ENCODE measurements around the gene HOXB7.

Gene HOXB7

DNA sequence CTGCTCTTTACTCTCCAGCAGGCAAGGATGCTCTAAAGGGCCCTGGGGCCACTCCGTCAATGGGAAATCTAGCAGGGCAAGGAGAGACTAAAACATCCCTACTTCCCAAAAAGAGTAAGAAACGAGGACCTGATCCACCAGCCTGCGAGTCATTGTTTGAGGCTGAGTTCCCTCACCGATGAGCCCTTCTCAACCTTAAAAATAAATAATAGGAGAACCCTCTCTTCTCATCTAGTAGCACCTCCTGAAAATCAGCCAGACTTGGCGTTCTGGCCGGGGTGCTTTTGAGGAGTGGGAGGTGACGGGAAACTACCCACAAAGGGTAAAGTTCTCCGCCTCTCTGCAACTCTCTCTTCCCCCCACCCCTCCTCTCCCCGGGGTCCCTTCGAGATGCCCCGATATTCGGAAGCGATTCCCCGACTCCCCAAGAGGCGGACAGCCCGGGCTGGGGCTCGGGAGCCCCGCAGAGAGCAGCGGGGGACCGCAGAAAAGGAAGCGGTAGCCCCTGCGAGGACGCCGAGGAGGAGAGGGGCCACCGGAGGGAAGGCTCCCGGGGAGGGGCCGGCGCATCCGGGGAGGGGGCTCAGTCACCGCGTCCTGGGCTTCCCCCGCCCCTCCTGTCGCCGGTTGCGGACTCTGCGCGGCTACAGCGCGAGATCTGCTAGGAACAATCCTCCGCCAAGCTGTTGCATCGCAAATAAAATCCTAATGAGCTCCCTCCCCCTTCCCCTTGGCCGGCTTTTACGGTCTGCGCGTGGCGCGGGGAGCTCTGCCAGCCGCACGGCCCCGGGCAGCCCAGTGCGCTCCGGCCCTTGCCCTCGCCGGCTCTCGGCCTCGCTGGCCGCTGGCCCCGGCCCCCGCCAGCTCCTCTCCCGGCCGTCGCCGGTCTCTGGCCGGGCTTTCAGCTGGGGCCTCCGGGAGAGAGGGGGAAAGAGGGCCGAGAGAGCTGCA lies 14.0 kb upstream of the HOXB7 start:
- FAIRE-seq, result peak; percentile 82

DNA sequence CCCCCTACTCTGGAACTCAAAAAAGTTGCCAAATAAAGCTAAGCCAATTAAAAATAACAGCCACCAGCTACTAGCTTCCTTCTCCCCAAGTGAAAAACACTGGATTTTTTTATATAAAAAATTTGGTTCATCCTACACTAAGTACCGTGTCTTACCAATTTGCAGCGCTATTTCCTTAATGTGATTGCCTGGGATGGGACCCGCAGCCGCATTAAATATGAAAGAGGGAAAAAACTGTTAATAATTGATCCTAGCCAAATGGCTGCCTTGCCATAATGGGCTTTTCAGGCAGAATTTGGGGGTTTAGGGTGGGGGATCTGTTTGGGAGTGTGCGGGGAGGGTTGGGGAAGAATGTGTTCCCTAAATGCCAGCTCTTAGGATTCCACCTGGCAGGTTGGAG lies 13.3 kb upstream of the HOXB7 start:
- DNase-seq (ENCODE audit: low spot score) (no peak), FAIRE-seq (no peak)

More for the DNA sequence above, 14.0 kb upstream of the HOXB7 start:
- peak; percentile 58 for DNase-seq (ENCODE audit: low spot score)

DNA sequence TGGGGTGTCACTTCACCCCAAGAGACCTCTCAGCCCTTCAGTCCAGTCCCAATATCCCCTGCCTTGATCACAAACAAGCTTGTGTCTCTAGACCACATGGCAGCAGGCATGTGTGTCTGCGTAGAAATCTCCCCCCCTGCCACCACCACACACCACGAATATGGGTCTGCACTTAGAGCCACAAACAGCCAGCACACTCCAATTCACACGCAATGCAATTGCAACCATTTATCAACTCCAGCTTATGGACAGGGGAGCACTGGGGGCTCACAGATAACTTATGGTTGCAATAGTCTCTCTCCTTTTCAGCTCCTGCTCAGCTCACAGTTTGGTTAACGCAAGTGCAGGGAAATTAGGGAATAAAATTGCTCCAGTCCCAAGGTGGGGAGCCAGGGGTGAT lies 12.8 kb upstream of the HOXB7 start:
- FAIRE-seq, result peak; percentile 66
- DNase-seq (ENCODE audit: low spot score), result no peak

DNA sequence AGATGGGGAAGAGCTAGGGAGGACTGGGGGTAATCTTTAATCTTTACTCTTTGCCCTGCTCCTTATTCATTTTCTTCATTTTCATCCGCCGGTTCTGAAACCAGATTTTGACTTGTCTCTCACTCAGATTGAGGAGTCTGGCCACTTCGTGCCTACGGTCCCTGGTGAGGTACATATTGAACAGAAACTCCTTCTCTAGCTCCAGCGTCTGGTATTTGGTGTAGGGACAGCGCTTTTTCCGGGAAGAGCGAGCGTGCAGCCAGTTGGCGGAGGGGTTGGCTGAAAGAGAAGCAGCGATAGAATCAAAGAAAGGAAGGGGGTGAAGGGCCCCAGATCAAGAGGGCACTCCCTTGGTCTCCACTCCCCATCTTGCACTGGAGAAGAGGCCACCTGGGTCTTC lies 12.0 kb upstream of the HOXB7 start:
- DNase-seq (ENCODE audit: low spot score), result no peak
- no peak for FAIRE-seq

DNA sequence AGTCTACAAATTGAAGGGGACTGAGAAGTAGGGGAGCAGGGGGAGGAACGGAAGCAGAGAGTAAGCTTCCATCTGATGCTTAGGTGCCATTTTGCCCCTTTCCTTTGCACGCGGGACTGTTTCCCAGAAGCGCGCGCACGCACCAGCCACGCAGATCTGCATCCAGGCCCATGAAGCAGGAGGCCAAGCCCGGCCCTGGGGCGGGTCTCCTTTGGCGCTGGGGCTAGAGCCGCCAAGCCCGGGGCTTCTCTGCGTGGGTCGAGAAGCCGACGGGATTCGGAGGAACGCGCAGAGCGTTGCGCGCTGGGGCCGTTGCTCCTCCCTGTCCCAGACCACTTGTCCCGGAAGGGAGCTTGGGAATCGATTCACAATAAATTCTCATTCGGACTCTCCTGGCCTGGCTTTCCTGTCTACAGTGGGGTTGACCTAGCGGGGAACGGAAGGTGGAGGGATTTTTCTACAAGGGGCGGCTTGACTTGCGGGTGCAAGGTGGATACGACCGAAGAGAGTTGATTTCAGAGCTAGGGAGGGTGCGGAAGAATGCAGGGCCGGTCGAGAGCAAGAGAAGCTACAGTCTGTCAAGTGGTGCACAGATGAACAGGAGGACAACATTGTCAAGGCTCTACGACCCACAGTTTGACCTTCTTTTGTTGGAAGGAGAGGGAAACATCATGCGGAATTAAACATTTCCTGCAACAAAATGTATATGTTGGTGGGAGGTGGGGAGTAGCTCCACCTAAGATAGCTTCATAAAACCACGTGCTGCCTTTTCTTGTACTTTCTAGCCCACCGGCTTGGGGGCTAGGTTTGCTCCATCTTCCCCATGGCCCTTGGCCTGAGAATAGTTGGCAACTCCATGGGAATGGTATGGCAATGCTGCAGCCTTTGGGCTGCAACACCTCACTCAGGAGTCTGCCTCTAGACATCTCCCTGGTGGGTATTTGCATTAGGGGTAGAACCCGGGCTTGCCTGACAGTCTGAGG lies 10.9 kb upstream of the HOXB7 start:
- DNase-seq (ENCODE audit: low spot score) (no peak), FAIRE-seq (peak; percentile 65)

DNA sequence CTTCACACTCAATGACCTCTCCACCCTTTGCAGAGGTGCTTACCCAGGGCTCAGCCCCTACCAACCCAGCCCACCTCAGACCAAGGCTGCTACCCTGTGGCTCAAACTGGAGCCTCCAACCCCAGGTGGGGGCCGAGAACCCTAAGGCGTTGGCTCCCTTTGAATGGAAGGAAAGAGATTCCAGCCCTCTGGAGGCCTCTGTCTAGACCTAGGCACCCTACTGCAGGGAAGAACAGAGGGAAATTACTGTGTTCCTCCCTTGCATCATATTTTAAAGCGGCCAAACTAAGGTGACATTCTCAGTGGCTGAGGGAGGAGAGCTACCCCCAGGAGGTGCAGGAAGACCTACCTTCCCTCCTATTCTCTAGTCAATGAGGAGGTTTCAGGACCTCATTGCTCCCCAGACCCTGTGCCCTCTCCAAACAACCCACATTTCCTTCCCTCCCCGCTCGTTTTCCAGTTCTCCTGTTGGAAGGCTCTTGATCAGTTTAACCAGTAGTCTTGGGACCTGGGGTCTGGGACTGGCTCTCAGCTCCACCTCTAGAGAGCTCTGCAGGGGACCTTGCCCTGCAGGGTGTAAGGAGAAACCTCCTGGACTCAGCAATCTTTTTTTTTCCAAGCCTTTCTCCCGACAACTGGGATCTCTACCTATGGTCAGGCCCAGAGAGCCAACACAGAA lies 9.8 kb upstream of the HOXB7 start:
- no peak for DNase-seq (ENCODE audit: low spot score)
- FAIRE-seq, result peak; percentile 37

DNA sequence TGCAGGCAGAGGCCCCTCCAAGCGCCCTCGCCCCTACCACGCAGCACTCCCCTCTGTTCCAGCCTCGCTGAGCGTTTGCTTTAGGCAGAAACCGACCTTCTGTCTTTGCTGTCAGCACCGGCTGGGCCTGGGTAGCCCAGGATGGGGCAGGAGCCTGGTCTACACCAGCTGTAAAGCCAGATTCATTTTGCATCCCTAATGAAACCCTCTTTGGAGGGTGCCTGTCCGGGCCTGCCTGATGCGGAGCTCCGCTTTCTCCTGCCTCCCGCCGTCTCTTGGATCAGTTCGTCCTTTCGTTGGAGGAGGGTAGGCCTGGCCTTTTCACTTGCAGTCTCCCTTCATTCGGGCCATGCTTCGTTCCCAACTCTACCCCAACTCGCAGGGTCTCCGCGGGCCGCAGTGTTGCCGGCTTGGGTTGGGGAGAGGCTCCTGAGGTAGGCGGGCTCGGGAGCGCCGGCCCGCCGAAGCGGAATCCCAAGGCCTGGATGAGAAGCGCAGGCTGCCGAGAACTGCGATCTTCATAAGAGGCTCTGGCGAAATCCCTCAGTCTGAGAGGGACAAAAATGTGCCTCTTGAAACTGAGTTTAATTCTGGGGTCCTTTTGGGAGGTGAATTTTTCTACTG lies 9.1 kb upstream of the HOXB7 start:
- FAIRE-seq, result no peak

DNA sequence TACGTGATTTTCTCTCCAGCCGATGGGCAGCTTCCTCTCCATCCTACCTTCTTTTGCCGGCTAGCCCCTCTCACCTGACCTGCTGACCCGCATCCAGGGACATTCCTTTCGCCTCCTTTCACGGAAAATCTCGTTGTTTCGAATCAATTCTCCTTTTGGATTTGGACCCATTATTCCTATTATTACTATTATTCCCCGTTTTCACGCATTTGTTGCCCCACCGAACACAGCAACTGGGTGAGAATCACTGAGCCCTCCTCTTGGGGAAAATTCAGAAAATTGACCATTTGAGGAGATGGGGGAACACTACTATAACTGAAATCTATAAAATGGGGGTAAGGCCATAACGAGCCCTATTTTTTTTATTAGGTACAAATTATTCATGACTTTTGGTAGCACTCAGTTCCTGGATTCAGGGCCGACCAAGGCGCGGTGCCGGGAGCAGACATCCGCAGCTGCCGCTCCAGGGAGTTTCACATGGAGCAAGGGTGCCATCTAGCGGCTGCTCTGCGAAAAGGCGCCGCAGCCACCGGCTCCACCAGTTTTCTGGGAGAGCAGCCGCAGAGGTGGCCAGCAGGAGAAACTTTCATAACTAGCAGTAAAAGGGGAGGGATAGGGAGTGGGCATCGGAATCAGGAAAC lies 7.6 kb upstream of the HOXB7 start:
- FAIRE-seq (no peak), DNase-seq (ENCODE audit: low spot score) (peak; percentile 94)

More for the DNA sequence above, 9.1 kb upstream of the HOXB7 start:
- no peak for DNase-seq (ENCODE audit: low spot score)

DNA sequence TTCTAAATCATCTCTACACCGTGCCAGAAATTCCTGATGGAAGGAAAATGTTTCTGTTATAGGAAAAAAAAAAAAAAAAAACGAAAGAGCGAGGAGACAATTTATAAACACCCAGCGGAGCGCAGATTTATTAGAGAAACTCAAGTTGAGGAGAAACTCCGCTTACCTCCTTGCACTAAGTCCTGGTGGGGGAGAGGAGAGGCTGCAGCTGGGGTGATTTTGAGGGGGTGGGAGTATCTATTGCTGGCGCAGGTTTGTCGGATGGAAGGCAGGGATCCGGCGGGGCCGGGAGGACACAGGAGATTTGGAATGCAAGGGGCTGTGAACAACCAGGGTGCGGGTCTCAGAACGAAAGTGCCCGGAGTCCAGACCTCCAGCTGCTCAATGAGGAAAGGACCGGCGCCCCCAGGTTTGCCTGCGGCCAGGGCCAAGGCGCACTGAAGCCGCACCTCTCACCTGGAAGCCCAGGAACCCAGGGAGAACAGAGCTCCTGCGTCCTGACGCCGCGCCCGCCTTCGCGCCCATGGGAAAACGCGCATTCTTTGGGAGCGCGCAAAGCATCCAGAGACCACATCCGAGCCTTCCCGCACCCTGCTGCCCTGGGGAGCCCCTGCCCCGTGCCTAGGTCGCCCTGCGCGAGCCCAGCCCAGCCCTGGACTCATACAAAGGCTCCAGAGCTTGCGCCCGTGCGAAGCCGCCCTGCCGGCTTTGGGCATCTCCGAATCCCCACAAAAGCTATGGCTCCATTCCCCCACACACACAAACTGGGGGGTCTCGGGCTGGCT lies 6.8 kb upstream of the HOXB7 start:
- DNase-seq (ENCODE audit: low spot score) (no peak), FAIRE-seq (no peak)

DNA sequence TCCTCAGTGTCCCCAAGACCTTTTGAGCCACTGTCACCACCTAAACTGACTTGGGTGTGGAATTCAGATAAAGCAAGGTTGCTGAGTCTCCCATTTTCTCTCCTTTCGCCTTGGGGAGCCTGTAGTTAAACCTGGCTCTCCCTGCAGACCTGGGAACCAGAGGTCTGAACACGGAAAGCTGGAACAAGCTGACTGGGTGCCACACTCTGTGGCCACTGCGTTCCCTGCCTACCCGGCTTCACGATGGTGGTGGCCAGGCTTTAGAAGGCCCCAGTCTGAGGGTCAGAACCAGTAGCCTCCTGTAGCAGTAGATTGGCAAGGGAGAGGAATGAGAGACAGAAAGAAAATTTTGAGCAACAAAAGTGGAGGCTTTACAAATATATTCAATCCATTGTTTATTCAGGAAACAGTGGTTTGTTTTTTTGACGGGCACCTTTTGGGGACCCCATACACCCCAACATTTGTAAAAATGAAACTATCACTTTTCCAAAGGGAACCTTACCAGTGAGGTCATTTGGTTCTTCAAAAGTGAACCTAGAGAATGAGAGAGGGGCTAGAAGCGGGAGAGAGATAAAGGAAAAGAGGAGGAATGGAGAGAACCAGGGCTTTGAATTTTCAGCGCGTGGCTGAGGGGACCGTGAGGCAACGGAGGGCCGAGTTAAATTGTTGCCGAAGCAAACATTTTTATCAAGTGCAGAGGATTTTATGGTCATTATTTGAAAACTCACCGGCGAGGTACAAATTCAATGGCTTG lies 6.1 kb upstream of the HOXB7 start:
- no peak for FAIRE-seq
- DNase-seq (ENCODE audit: low spot score), result no peak

DNA sequence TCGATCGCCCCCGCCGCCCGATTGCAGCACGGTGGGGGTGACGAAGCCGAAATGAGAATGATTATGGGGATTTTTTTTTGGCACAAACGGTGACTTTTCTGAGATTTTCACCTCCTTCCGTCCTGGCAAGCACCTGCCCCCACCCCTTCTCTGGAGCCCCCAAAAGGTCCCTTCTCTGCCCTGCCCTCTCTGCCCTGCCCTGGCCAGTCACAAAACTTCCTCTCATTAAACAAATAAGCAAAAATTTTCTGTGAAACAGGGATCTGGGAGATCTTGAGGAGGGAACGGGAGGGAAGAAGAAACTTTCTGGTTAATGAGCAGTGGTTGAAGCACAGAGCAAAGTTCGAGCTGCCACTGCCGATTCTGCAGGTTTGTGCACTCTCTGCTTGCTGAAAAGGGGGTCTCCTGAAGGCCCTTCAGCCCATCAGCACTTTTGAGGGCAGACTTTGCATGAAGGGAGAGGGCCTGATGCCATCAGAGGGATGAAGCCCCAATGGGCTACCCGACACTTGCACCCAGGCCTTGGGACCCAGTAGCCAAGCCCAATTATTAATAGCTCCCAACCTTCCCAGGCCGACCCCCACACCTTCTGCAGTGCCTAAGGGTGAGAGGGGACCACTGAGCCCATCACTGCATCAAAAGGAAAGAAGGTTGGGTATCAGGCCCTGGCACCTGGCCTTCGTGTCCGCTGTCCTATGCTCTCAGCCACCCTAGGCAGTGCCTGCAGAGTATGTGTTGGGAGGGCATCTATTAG lies 5.3 kb upstream of the HOXB7 start:
- no peak for FAIRE-seq
- DNase-seq (ENCODE audit: low spot score), result no peak

DNA sequence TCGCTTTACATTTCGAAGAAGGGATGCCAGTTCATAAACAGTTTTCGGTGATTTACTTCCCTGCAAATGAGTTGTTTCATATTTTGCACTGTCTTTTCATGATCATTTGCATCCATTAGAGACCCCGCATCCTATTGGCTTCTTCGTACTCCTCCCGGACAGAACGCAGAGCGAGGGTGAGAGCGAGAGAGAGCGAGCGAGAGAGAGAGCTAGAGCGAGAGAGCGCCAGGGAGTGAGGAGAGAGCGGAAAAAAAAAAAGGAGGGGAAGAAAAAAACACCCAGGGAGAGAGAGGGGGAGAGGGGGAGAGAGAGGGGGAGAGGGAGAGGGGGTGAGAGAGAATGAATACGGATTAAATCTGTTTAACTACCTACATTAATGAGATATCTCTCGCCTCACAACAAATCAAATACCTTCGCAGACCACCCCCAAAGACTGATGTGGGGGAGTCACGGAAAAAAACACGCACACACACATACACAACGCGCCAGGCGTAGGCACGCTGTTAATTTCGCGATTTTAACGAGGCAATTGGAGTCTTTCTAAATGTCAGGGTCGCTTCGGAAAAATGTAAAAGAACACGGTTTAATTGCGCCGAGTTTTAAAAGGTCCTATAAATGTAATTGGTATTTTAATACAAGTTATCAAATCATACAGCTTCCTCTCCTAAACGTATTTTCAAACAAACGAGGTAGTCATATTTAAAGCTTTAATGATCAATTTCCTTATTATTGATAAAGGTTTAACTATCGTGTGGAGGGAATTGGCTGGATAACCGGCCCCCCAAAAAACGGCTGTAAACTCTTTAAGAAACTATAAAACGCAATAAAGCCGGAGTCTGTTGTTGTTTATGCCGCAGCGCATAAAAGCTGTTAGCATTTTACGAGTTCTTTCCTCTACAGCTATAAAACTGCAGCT lies 4.5 kb upstream of the HOXB7 start, which contains the start of gene HOXB8:
HOXB8 (minus strand) TSS at position 246 of the 916 bp plus-strand sequence. CDS start 588 bp downstream, outside the sequence.
- DNase-seq (ENCODE audit: low spot score) (no peak), FAIRE-seq (no peak)

DNA sequence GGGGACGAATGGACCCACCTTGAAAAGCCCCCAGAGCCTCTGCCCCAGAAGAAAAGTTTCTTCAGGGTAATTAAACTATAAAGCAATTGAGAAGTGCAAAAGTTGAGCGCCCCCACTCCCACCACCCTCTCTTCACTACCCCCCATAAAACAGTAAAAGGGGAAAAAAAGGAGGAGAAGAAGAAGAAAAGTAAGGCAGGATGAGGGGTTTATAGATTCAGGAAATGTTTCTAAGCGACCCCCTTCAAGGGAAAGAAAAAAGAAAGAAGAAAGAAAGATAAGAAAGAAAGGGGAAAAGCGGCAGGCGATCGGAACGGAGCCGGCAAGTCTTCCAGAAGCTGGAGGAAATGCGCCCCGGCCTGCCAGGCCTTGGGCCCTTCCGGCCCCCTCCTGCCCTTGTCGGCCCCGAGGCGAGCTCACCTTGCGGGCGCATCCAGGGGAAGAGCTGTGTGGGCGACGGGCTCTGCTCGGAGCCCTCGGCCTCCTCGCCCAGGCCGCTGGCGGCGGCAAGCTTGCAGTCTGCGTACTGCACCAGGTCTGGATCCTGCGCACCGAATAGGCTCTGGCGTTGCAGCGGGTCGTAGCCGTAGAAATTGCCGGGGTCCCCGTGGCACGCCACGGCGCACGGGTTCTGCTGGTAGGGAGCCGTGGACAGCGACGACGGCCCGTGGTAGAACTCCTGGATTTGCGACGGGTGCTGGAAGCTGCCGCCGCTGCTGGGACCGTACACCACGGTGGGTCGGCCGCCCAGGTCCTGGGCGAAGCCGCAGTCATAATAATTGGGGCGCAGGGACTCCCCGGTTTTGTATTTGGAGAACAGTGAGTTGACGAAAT lies 3.3 kb upstream of the HOXB7 start:
- no peak for DNase-seq (ENCODE audit: low spot score)
- FAIRE-seq, result no peak

DNA sequence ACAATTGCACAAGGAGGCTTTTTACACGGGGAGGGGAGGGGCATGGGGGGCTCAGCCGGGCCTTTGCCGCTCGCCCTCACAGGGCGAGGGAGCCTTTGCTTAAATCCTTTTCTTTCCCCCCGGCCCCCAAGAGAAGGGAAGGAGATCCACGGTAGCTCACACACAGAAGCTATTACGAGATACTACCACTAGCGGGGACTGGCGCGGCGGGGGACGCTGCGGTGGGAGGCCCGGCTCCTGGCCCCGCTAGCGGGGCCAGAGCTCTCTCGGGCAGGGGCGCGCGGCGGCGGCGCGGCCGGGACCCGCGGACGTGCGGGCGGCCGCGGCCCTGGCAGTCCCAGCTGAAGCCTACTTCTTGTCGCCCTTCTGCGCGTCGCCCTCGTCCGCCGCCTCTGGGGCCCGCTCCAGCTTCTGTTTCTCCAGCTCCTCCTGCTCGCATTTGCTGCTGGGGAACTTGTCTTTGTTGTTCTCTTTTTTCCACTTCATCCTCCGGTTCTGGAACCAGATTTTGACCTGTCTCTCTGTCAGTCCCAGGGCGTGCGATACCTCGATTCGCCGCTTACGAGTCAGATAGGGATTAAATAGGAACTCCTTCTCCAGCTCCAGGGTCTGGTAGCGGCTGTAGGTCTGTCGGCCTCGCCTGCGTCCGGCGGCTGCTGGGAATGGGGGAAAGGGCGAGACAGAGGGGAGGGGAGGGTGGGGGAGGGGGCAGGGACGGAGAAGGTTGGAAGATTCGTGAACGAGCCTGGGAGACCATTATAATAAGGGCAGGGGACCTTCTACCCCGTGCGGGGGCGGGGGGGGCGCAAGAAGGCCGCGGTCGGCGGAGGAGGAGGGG lies 2.3 kb upstream of the HOXB7 start:
- FAIRE-seq, result no peak

DNA sequence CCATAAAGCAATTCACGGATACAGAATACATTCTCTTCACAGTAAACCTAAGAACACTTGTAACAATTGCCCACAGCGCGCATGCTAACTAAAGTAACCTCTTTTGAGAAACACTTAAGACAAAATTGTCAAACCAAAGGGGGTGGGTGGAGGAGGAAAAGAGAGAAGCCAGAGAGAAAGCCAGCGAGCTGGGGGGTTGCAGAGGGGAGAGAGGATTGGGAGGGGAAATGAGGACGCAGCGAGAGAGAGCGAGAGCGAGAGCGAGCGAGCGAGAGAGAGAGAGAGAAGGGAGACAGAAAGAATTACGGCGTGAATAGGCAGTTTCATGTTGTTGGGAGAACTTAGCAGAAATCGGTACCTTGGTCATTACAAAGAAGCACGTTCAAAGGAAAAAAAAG lies 1.6 kb upstream of the HOXB7 start:
- DNase-seq (ENCODE audit: low spot score) (no peak), FAIRE-seq (no peak)

More for the DNA sequence above, 2.3 kb upstream of the HOXB7 start:
- DNase-seq (ENCODE audit: low spot score), result no peak

All from urothelium cell line (cell line).